SK-N-SH (cell line): ENCODE data around the gene POT1.

ENCODE experiments used
- ELF1 ChIP-seq: IDR thresholded peaks from 2 replicates; pipeline ENCODE4 v1.4.0; 2012
- FOSL2 ChIP-seq: IDR thresholded peaks from 2 replicates; pipeline ENCODE4 v1.4.0; 2012; ENCODE audit warnings: low read depth, mild to moderate bottlenecking, moderate library complexity, borderline replicate concordance
- JUND ChIP-seq: IDR thresholded peaks from 2 replicates; pipeline ENCODE4 v1.4.0; 2012
- NFIC ChIP-seq: IDR thresholded peaks from 2 replicates; pipeline ENCODE4 v1.4.0; 2012; ENCODE audit warnings: borderline replicate concordance
- POLR2AphosphoS5 ChIP-seq: IDR thresholded peaks from 2 replicates; pipeline ENCODE4 v1.6.1; 2012; ENCODE audit warnings: low read depth, low read length
- TAF1 ChIP-seq: IDR thresholded peaks from 2 replicates; pipeline ENCODE4 v1.6.1; 2012; ENCODE audit warnings: low read depth, mild to moderate bottlenecking, low read length, moderate library complexity, borderline replicate concordance
- TEAD4 ChIP-seq: IDR thresholded peaks from 2 replicates; pipeline ENCODE4 v1.4.0; 2012; ENCODE audit warnings: mild to moderate bottlenecking, borderline replicate concordance; ENCODE audit not compliant: insufficient read depth
- USF1 ChIP-seq: IDR thresholded peaks from 2 replicates; pipeline ENCODE4 v1.4.0; 2012; ENCODE audit warnings: low read depth, borderline replicate concordance
- ZBTB33 ChIP-seq: IDR thresholded peaks from 2 replicates; pipeline ENCODE4 v1.4.0; 2012; ENCODE audit warnings: low read depth, borderline replicate concordance
- TF ChIP-seq, protein P1 (sequence below): fragments of 200-600 bp; sonication (generic); IDR thresholded peaks from 2 replicates; pipeline ENCODE4 v1.6.1; 2017; ENCODE audit warnings: antibody characterized with exemption, mild to moderate bottlenecking, moderate library complexity
- TF ChIP-seq, protein P2 (sequence below): IDR thresholded peaks from 2 replicates; pipeline ENCODE4 v1.4.0; 2012; ENCODE audit warnings: low read depth

DNA sequence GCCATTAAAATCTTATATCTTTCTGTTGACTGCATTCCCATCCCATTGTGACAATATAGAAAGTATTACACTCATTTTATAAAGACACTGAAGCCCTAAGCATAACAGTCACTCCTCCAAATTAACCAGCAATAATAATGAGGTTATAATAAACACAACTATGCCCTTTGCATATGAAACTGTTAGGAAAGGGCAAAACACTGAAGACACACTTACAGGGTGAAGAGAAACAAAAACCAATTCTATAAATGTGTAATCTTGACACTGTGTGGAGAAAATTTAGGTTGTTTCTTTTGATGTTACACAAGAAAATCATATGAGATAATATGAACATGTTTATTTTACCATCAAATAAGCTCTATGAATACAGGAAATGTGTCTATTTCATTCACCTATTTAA, 150.0 kb downstream of the POT1 start:
- TF ChIP-seq, protein P1, sequence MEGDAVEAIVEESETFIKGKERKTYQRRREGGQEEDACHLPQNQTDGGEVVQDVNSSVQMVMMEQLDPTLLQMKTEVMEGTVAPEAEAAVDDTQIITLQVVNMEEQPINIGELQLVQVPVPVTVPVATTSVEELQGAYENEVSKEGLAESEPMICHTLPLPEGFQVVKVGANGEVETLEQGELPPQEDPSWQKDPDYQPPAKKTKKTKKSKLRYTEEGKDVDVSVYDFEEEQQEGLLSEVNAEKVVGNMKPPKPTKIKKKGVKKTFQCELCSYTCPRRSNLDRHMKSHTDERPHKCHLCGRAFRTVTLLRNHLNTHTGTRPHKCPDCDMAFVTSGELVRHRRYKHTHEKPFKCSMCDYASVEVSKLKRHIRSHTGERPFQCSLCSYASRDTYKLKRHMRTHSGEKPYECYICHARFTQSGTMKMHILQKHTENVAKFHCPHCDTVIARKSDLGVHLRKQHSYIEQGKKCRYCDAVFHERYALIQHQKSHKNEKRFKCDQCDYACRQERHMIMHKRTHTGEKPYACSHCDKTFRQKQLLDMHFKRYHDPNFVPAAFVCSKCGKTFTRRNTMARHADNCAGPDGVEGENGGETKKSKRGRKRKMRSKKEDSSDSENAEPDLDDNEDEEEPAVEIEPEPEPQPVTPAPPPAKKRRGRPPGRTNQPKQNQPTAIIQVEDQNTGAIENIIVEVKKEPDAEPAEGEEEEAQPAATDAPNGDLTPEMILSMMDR, result no peak
- TF ChIP-seq TEAD4 (no peak), ELF1 (no peak), POLR2AphosphoS5 (no peak), USF1 (no peak), JUND (no peak), NFIC (no peak), TAF1 (no peak), FOSL2 (no peak), ZBTB33 (no peak)
- TF ChIP-seq, protein P2, sequence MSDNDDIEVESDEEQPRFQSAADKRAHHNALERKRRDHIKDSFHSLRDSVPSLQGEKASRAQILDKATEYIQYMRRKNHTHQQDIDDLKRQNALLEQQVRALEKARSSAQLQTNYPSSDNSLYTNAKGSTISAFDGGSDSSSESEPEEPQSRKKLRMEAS, result no peak
